ENCODE data around the gene ZNF768.
A peak's percentile ranks its signal among the peaks of the same experiment; 100 is the strongest.
"Not testable (repeated sequence)": the region's sequence is repeated elsewhere in the genome, so short reads cannot be mapped to it uniquely, and the experiment has no call there.

Gene ZNF768

DNA sequence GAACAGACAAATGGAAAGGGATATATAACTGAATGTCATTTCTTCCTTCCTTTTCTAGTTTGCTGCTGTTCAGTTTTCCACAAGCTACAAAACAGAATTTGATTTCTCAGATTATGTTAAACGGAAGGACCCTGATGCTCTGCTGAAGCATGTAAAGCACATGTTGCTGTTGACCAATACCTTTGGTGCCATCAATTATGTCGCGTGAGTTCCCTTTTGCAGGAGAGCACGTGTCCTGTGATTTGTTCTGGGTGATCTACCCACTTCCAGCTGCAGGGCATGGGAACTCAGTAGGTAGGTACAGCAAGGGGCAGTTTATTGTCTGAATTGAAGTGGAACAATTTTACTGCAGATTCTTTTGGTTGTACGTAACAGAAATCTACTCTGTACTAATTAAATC is 45.0 kb downstream of the ZNF768 start:
- H3K9me2 ChIP-seq (replicated peaks; ENCODE audit: control insufficient read depth, low read length) = no peaks in the 10 kb centered on the region
- TF ChIP-seq, protein P1, sequence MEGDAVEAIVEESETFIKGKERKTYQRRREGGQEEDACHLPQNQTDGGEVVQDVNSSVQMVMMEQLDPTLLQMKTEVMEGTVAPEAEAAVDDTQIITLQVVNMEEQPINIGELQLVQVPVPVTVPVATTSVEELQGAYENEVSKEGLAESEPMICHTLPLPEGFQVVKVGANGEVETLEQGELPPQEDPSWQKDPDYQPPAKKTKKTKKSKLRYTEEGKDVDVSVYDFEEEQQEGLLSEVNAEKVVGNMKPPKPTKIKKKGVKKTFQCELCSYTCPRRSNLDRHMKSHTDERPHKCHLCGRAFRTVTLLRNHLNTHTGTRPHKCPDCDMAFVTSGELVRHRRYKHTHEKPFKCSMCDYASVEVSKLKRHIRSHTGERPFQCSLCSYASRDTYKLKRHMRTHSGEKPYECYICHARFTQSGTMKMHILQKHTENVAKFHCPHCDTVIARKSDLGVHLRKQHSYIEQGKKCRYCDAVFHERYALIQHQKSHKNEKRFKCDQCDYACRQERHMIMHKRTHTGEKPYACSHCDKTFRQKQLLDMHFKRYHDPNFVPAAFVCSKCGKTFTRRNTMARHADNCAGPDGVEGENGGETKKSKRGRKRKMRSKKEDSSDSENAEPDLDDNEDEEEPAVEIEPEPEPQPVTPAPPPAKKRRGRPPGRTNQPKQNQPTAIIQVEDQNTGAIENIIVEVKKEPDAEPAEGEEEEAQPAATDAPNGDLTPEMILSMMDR (IDR thresholded peaks at IDR 0.05; ENCODE audit: low read depth, low read length, poor library complexity, severe bottlenecking) = no peak
- TF ChIP-seq EZH2phosphoT487 (IDR thresholded peaks at IDR 0.05; ENCODE audit: borderline replicate concordance, low read length) = no peak
- H3K4me1 ChIP-seq (ENCODE audit: control insufficient read depth, low read length) = peaks cover 34% of the 10 kb centered on the region
- H3K27ac ChIP-seq (ENCODE audit: low read depth, low read length) = no peak overlapping the region
- H3F3A ChIP-seq (ENCODE audit: control insufficient read depth, insufficient read depth) = peaks cover 5% of the 10 kb centered on the region; the same call in 1 of the 2 replicates
- H3K4me3 ChIP-seq (ENCODE audit: low read length) = no peak overlapping the region
- H3K36me3 ChIP-seq (ENCODE audit: control insufficient read depth, low read length) = peaks cover 93% of the 10 kb centered on the region
- no peaks in the 10 kb centered on the region for H3K9me3 ChIP-seq (ENCODE audit: control insufficient read depth, insufficient read depth, low read length)
- H3K79me2 ChIP-seq (ENCODE audit: control insufficient read depth, low read length) = peaks cover 43% of the 10 kb centered on the region
- no peaks in the 10 kb centered on the region for H4K20me1 ChIP-seq (ENCODE audit: control insufficient read depth, insufficient read depth, low read depth, low read length)
- no peaks in the 10 kb centered on the region for H3K27me3 ChIP-seq (ENCODE audit: control insufficient read depth, low read length)
- H3K4me2 ChIP-seq (ENCODE audit: low read length) = no peak overlapping the region

DNA sequence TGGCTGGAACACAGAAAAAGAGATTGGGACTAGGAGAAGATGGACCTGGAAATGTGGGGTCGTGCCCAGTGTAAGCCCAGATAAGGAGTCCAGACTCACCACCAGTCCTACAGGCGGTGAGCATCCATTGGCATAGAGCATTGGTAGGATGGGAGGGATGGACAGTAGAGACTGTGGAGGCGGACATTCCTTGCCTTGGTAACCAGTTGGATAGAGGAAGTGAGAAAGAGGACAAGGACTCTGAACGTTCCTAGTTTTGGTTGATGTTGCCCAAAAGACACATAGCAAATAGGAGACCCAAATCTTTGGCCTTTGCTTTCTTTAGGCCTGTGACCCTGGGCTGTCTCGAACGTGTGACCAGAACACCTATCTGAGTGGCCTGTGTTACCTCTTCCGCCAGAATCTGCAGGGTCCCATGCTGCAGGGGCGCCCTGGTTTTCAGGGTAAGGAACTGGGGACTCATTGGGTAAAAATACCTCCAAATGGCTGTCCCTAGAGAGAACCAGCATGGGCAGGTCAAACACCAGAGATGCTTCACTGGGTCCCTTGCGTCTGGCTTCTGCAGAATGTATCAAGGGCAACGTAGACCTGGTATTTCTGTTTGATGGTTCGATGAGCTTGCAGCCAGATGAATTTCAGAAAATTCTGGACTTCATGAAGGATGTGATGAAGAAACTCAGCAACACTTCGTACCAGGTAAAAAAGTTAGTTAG is 47.4 kb downstream of the ZNF768 start:
- peaks cover 95% of the 10 kb centered on the region for H3K36me3 ChIP-seq (ENCODE audit: control insufficient read depth, low read length)
- H3K9me3 ChIP-seq (ENCODE audit: control insufficient read depth, insufficient read depth, low read length) = no peaks in the 10 kb centered on the region
- no peaks in the 10 kb centered on the region for H3K9me2 ChIP-seq (replicated peaks; ENCODE audit: control insufficient read depth, low read length)
- H3K4me2 ChIP-seq (ENCODE audit: low read length) = no peak overlapping the region
- H3K4me3 ChIP-seq (ENCODE audit: low read length) = no peak overlapping the region
- TF ChIP-seq, protein P1 (IDR thresholded peaks at IDR 0.05; ENCODE audit: low read depth, low read length, poor library complexity, severe bottlenecking) = no peak
- H3K27ac ChIP-seq (ENCODE audit: low read depth, low read length) = no peak overlapping the region
- no peaks in the 10 kb centered on the region for H3K27me3 ChIP-seq (ENCODE audit: control insufficient read depth, low read length)
- no peaks in the 10 kb centered on the region for H4K20me1 ChIP-seq (ENCODE audit: control insufficient read depth, insufficient read depth, low read depth, low read length)
- H3K4me1 ChIP-seq (ENCODE audit: control insufficient read depth, low read length) = peaks cover 53% of the 10 kb centered on the region
- H3K79me2 ChIP-seq (ENCODE audit: control insufficient read depth, low read length) = peaks cover 59% of the 10 kb centered on the region
- peaks cover 5% of the 10 kb centered on the region; the same call in 1 of the 2 replicates for H3F3A ChIP-seq (ENCODE audit: control insufficient read depth, insufficient read depth)

GRCh38 chr16:30477773-30478172 is 48.6 kb downstream of the ZNF768 start:
- H3K79me2 ChIP-seq (ENCODE audit: control insufficient read depth, low read length) = peaks cover 61% of the 10 kb centered on the region
- H3F3A ChIP-seq (ENCODE audit: control insufficient read depth, insufficient read depth); H3K4me3 ChIP-seq (ENCODE audit: low read length); H3K9me2 ChIP-seq (replicated peaks; ENCODE audit: control insufficient read depth, low read length); H3K27ac ChIP-seq (ENCODE audit: low read depth, low read length); H3K27me3 ChIP-seq (ENCODE audit: control insufficient read depth, low read length); H3K4me2 ChIP-seq (ENCODE audit: low read length); H3K9me3 ChIP-seq (ENCODE audit: control insufficient read depth, insufficient read depth, low read length); H4K20me1 ChIP-seq (ENCODE audit: control insufficient read depth, insufficient read depth, low read depth, low read length): not testable (repeated sequence)
- peaks cover 95% of the 10 kb centered on the region for H3K36me3 ChIP-seq (ENCODE audit: control insufficient read depth, low read length)
- H3K4me1 ChIP-seq (ENCODE audit: control insufficient read depth, low read length) = peaks cover 51% of the 10 kb centered on the region

DNA sequence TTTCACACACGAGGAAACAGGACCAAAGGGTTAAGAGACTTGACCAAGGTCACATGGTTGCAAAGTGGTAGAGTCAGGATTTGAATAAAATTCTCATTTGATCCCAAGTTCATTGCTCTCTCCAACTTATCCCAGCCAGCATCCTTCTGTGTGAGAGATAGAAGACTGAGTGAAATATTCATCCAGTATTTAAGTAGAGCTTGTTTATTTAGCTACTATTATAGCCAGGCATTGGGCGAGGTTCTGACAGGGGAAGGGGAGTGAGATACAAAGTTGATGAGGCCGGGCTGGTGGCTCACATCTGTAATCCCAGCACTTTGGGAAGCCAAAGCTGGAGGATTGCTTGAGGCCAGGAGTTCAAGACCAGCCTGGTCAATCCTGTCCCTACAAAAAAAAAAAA is 49.4 kb downstream of the ZNF768 start:
- H3K36me3 ChIP-seq (ENCODE audit: control insufficient read depth, low read length) = peaks cover 90% of the 10 kb centered on the region
- H3K9me2 ChIP-seq (replicated peaks; ENCODE audit: control insufficient read depth, low read length) = no peaks in the 10 kb centered on the region
- peak overlapping the region; percentile 6; the same call in 1 of the 2 replicates for H3K27ac ChIP-seq (ENCODE audit: low read depth, low read length)
- H4K20me1 ChIP-seq (ENCODE audit: control insufficient read depth, insufficient read depth, low read depth, low read length) = no peaks in the 10 kb centered on the region
- no peak overlapping the region for H3K4me2 ChIP-seq (ENCODE audit: low read length)
- H3K27me3 ChIP-seq (ENCODE audit: control insufficient read depth, low read length) = no peaks in the 10 kb centered on the region
- no peak overlapping the region for H3K4me3 ChIP-seq (ENCODE audit: low read length)
- H3K79me2 ChIP-seq (ENCODE audit: control insufficient read depth, low read length) = peaks cover 63% of the 10 kb centered on the region
- peaks cover 8% of the 10 kb centered on the region for H3F3A ChIP-seq (ENCODE audit: control insufficient read depth, insufficient read depth)
- H3K4me1 ChIP-seq (ENCODE audit: control insufficient read depth, low read length) = peaks cover 50% of the 10 kb centered on the region
- TF ChIP-seq, protein P1 (IDR thresholded peaks at IDR 0.05; ENCODE audit: low read depth, low read length, poor library complexity, severe bottlenecking) = no peak
- TF ChIP-seq EZH2phosphoT487 (IDR thresholded peaks at IDR 0.05; ENCODE audit: borderline replicate concordance, low read length) = no peak
- no peaks in the 10 kb centered on the region for H3K9me3 ChIP-seq (ENCODE audit: control insufficient read depth, insufficient read depth, low read length)
